ENCODE measurements around the gene ABCC9.

ABCC9 gene

DNA sequence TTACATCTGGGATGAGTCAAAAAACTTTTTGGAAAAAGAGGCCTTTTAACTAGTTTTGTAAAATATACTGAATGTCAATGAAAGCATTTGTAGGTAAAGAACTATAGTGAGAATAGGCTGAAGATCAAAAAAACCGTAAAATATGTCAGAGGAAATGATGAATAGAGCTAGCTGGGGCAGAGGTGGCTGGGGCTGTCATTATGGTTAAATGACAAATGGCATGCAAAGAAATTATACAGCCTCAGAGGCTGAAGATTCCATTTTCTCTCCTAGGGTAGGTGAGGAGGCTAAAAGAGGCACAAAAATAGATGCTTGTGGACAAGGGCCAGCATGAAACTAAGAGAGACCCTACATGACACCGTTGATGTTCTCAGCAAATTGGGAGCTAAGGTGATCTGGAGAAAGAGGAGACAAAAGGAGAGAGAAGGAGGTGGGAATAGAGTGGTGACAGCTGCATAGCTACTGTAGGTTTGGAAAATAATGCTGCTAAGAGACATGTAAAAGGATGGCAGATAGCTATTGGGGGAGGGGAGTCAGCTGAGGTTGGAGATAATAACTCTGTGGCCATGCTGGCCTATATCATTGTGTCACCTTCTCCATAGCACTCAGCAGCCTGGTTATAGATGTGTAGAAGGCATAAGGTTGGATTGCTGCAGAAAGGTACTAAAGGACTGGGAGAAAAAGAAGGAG is 63.8 kb downstream of the ABCC9 start:
- no peak for DNase-seq

DNA sequence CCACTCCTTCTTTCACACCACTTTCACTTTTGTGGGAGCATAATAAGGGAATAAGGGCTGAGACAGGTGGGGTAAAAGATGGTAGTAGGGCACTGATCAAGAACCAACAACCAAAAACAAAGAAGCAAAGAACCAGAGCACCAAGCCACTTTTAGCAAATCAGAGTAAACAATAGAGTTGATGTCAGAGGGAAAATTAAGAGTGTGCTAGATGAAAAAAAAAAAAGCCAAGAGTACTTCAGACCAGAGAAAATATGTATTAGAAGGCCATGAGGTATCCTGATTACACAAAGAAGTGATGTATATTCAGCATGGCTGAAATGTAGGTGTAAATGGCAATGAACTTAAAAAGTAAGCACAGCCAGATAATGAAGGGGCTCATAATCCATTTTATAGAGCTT is 75.4 kb downstream of the ABCC9 start:
- DNase-seq: no peak

DNA sequence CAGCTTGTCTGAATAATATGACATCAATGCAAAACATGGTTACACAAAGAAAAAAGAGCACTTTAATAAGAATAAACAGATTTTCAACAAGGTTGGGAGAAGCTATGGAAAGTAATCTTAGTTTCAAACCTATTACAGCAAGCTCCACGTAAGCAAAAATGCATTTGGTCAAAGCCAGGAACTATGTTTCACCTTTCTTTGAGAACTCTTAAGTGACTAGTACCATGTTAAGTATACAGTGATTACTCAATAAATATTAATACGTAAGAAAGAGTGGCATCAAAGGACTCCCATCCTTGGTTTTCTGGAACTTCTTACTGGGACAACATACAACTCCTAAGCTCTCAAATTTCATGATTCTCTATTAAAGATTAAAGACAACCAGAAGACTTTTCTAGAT is 80.7 kb downstream of the ABCC9 start:
- DNase-seq: no peak

- no peak for DNase-seq
Observed at GRCh38 chr12:21860128-21860527, 81.1 kb downstream of the ABCC9 start.

DNA sequence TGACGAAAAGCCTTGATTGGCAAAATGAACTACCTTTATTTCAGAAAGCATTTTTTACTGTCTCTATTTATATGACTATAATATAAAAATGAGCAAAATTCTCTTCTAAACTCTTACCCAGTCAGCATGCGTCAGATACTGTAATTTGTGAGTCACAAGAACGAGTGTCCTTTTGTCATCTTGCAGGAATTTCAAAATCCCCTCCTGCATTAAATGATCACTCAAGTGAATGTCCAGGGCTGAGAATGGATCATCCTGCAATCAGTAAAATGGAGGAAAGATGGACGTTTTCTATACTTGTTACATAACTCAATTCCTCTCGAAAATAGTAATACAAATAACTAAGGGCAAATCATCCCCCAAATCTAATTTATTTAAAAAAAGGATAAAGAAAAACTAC is 89.0 kb downstream of the ABCC9 start:
- DNase-seq: no peak

GRCh38 chr12:21851151-21851550 is 90.1 kb downstream of the ABCC9 start:
- no peak for DNase-seq

DNA sequence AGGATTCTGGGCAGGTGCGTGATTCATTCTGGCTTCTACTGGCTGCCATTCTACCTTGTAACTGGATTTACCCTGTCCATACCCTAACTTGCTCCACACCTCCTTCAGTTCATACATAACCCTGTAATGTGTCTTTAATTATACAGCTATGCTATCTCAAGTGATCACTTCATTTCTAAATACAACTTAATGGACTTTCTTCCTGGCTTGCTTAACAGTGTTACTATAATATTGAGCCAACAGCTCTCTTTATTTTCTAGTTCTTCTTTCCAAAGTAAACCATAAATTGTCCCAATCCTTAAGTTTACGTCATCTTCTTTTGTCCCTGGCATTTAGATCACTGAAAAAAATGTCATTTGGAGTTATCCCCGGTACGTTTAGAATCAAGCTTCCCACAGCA is 90.8 kb downstream of the ABCC9 start:
- DNase-seq: no peak

- no peak for DNase-seq
Observed at GRCh38 chr12:21849878-21850277, 91.3 kb downstream of the ABCC9 start.

GRCh38 chr12:21848192-21848591 is 93.0 kb downstream of the ABCC9 start:
- DNase-seq: no peak

GRCh38 chr12:21843795-21844194 is 97.4 kb downstream of the ABCC9 start:
- no peak for DNase-seq

- no peak for DNase-seq
Observed at GRCh38 chr12:21839776-21840175, 101.5 kb downstream of the ABCC9 start.

DNA sequence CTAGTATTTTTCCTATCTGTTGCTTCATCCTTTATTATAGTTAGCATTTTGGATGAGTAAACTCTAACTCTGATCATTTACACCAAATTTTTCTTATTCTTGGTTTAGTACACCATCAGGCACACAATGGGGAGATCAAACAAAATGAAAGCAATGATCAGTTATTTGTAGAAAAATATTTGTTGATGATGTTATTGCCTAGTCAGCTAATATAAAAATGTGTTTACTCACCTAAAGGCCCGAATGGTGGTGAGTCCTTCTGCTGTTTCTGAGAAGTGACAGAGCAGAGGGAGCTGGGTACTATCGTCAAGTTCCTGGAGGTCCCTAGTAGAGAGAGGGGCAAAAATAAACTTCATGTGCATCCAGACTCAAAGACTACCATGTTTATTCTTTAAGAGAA is 103.4 kb downstream of the ABCC9 start:
- DNase-seq: no peak

DNA sequence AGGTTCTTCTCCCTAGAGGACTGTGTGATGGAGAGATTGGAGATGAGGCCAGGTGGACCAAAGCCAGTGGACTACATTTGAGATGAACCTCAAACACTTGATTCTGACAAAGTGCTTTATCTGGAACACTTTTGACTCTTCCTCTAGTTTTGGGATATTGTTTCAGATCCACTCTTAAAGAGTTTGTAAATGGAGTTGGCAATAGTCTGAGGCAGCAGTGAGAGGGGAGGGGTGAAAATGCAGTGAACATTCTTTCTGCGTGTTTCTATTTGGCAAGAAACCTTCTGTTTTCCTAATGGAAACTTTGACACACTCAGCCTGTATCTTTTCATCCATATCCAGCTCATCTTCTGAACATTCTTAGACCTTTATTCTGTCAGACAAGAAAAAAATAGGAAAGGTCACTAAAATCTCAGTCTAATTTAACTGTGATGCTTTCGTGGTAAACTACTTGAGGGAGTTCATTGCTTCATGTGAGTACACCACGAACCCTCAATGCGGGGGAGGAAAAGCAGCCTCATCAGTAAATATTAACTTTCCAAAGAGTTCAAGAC is 109.4 kb downstream of the ABCC9 start:
- DNase-seq: no peak

GRCh38 chr12:21828779-21829178 is 112.4 kb downstream of the ABCC9 start:
- no peak for DNase-seq

DNA sequence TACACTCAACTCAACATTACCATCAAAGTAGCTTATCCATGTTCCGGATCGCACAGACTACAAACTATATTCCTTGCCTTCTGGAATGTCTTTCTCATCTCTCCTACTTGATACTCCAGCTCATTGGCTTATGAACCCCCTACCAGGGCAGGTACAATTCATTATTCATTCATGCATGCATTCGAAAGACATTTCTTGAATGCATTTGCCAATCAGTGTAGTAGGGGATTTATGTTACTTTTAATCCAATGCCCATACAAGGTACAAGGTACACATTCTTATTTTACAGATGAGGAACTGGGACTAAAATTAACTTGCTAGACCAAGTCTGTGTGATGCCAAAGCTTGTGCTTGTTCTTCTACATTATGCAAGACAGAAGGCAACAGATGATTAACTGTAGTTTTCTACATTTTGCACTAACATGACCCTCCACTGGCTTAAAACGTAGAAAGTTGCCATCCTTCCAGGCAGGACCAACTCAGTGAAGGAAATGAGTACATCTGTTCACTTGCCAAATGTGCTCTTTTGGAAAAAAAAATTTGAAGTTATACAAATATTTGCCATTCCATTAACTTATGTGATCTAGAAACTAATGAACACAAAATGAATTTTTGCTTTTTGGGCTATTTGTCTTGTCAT is 113.0 kb downstream of the ABCC9 start:
- no peak for DNase-seq

DNA sequence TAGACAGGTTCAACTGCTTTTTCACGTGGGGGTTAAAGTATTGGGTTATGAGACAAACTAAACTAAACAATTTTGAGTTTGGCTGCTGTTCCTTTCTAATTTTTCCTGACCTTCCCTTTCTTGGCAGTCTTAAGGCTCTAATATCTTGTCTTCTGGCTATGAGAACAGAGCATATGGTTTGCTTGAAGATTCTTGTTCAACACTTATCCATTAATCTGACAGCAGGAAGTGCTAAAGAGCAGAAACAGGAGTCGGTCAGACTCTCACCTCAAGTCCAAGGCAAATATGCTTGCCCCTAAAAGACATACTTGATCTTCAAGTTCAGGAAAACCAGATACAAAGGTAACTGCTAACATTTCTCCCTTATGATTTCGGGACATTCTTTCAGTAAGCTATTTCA is 114.1 kb downstream of the ABCC9 start:
- no peak for DNase-seq

GRCh38 chr12:21826618-21826910 is 114.7 kb downstream of the ABCC9 start:
- DNase-seq: no peak

DNA sequence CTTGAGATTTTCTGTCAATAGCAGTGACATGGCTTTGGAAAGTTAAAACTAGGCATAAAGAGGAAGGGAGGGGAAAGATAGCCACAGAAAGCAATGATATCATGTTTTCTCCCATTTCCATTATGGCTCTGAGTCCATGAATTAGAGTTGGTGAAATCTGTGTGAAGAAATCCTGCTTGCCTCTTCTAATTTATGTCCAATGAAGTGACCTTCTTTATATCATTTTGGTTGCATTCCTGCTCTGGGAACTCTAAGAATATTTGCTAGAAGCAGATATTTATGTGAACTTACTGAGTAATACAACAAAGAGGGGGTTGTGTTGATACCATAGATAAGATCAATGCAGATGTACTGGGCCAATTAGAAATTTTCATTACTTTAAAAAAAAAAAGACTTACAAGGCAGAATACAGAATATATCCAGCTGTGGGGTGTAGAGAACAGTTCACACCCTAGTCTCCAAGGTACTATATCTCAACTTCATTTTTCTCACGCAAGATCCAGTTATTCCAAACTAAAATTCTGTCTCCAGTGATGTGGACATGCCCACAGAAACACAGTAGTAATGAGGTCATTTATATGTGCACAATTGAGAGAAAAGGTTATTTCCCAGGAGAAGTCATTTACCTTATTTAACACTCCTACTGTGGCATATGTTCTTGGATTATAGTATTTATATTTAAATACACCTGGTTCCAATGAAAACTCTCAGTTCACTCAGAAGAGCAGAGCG is 115.2 kb downstream of the ABCC9 start:
- DNase-seq: no peak

GRCh38 chr12:21823581-21823980 is 117.6 kb downstream of the ABCC9 start:
- no peak for DNase-seq

GRCh38 chr12:21819678-21820077 is 121.5 kb downstream of the ABCC9 start:
- no peak for DNase-seq

DNA sequence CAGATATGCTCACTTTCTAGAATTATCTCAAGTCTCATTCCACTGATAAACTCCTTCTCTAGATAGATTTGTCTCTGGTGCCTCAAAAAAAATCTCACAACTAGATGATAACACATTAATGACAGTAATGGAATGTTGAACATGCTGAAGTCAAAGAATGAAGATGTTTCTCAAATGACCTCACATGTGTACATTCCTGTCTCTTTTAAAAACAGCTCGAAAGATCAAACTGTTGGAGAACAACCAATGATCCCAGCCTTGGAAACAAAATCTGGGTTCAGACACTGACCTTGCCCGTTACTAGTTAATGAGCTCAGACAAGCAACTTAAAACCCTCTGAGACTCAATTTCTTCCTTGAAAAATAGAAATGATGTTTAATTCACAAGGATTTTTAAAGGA is 122.0 kb downstream of the ABCC9 start:
- DNase-seq: no peak

DNA sequence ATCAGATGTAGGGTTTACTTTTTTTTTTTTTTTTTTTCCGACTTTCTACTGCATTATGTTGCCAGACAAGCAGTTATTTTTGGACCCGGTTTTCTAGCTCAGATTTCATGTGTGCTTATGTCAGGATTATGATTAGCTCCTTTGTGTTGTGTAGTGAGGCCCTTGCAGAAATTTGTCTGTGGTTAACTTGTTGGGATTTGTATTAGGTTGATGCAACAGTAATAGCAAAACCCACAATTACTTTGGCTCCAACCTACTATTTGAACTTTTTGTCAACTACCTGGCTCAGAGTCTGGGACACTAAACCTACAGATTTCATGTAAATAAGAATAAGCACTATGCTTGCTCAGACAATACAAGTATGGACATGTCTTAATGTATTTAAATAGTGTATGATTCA is 122.6 kb downstream of the ABCC9 start:
- peak; percentile 68 for DNase-seq

DNA sequence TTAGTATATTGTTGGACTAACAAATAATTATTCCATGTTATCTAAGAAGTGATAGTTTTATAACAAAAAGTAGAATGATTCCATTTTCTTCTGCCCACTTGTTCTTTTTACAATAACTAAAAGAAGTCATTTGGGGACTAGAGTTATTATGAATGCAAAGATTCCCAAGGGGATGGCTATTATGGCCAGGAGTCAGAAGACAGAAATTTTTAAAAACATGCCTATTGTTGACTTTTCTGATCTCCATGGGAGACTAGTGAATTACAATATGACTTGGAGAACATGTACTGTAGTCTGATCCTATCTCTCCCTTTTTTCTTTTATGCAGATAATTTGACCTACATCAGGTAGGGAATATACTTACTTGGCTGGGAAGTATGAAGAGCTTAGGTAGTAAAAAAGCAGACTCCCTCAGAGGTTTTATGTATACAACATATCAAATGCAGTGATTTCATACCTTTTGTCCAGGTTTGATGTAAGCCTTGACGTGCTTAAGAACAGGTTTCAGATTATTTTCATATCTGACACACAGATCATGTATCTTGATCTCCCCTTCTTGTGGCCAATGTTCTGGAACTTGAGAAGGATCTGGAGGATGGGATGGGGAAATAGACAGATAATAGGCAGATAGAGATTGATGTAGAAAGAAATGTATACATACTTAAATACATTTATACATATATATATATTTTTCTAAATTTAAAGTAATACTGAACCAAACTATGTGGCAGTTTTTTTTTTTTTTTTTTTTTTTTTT is 125.7 kb downstream of the ABCC9 start:
- DNase-seq: no peak

DNA sequence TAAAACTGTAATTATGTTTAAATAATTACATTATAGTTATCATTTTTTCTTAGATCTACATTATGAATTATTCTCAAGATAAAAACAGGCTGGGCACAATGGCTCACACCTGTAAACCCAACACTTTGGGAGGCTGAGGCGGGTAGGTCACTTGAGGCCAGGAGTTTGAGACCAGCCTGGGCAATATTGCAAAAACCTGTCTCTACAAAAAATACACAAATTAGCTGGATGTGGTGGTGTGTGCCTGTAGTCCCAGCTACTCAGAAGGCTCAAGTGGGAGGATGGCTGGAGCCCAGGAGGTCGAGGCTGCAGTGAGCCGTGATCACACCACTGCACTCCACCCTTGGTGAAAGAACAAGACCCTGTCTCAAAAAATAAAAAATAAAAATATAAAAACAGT is 126.4 kb downstream of the ABCC9 start:
- no peak for DNase-seq
